ENCODE data around the gene MED15.

MED15 gene

DNA sequence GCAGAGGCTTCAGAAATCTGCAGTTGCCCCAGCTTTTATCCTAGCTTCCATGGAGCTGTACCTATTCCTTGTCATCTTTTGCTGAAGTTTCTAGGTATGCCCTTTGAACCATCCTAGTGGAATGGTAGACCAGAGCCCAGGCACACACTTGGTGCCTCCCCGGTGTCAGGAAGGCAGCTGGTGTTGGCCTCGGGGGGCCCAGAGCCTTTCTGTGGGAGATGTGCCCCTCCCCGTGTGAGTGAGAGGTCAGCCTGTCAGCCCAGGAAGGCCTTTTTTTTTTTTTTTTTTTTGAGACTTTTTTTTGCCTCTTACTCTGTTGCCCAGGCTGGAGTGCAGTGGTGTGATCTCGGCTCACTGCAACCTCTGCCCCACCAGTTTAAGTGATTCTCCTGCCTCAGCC, 58.4 kb downstream of the MED15 start:
- DNase-seq (ENCODE audit: extremely low read depth, insufficient read length), result no peak
- TF ChIP-seq CTCF (IDR thresholded peaks at IDR 0.05; ENCODE audit: insufficient read depth, low read length, poor library complexity, severe bottlenecking), result no peak
- H3K4me3 ChIP-seq (replicated peaks; ENCODE audit: low read depth, low read length), result no peak overlapping the region
- H3K27me3 ChIP-seq (replicated peaks; ENCODE audit: control insufficient read depth, insufficient read depth, low read length), result no peaks in the 10 kb centered on the region
- peaks cover 43% of the 10 kb centered on the region for H3K36me3 ChIP-seq (ENCODE audit: control insufficient read depth, insufficient read depth, low read length)

GRCh38 chr22:20566420-20567260, 59.2 kb downstream of the MED15 start:
- Histone ChIP-seq H3K27me3 (replicated peaks; ENCODE audit: control insufficient read depth, insufficient read depth, low read length) (no peaks in the 10 kb centered on the region), H3K36me3 (ENCODE audit: control insufficient read depth, insufficient read depth, low read length) (peaks cover 50% of the 10 kb centered on the region), H3K4me3 (replicated peaks; ENCODE audit: low read depth, low read length) (no peak overlapping the region)
- no peak for DNase-seq (ENCODE audit: extremely low read depth, insufficient read length)
- TF ChIP-seq CTCF (IDR thresholded peaks at IDR 0.05; ENCODE audit: insufficient read depth, low read length, poor library complexity, severe bottlenecking), result no peak

DNA sequence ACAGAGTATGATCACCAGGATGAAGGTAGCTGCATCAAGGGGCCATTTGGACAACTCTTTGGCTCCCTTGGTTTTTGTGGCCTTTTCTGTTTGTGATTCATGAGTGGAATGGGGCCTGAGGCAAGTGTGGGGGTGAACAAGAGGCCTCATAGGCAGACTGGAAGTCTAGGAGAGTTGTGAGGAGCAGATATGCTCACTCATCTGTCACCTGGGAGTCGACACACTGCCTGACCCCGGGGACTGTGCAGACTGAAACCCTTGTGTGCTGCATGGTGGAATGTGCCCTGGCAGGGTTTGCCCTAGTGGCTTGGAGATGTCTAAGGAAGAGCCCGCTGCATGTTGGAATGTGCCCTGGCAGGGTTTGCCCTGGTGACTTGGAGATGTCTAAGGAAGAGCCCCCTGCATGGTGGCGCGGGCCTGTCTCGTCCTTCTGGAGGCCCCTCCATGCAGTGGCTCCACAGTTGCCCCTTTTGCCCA, 60.0 kb downstream of the MED15 start:
- no peaks in the 10 kb centered on the region for H3K27me3 ChIP-seq (replicated peaks; ENCODE audit: control insufficient read depth, insufficient read depth, low read length)
- peaks cover 52% of the 10 kb centered on the region for H3K36me3 ChIP-seq (ENCODE audit: control insufficient read depth, insufficient read depth, low read length)
- DNase-seq (ENCODE audit: extremely low read depth, insufficient read length), result no peak
- H3K4me3 ChIP-seq (replicated peaks; ENCODE audit: low read depth, low read length), result no peak overlapping the region
- no peak for TF ChIP-seq CTCF (IDR thresholded peaks at IDR 0.05; ENCODE audit: insufficient read depth, low read length, poor library complexity, severe bottlenecking)

DNA sequence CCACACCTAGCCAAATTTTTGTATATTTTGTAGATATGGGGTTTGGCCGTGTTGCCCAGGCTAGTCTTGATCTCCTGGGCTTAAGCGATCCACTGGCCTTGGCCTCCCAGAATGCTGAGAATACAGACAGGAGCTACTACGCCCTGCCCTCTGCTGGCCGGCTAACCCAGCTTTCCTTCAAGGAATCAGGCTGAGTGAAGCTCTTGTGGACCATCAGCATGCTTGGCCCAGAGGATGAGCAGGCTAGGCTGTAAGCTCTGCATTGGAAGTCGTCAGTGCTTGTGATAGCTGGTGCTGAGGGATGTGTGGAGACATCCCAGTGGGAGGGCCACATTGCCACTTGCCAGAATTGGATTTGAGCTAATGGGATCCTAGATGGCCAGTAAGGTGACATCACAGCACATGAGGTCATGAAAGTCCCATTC, 60.6 kb downstream of the MED15 start:
- H3K36me3 ChIP-seq (ENCODE audit: control insufficient read depth, insufficient read depth, low read length), result peaks cover 55% of the 10 kb centered on the region
- TF ChIP-seq CTCF (IDR thresholded peaks at IDR 0.05; ENCODE audit: insufficient read depth, low read length, poor library complexity, severe bottlenecking), result peak; percentile 5

DNA sequence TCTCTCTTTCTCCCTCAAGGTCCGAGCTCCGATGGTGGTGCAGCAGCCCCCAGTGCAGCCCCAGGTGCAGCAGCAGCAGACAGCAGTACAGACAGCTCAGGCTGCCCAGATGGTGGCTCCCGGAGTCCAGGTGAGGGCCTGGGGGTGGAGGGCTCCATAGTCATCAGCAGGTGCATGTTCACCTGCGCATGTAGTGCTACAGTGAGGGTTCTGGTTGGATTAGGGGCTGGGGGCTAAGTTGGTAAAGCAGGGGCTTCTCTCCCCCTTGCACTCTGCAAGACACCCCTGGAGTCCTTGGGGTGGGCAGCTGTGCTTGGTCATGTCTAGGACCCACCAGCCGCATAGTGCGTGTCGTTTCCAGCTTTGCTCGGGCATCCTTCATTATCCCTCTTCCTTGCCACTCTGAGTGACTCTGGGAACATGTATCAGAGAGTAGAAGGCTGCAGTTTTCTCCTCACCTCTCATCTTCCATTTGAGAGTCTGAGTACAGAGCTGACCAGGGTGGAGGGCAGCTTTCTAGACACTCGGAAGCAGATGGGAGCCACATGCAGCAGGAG, 61.2 kb downstream of the MED15 start:
- no peaks in the 10 kb centered on the region for H3K27me3 ChIP-seq (replicated peaks; ENCODE audit: control insufficient read depth, insufficient read depth, low read length)
- H3K36me3 ChIP-seq (ENCODE audit: control insufficient read depth, insufficient read depth, low read length), result peaks cover 55% of the 10 kb centered on the region
- DNase-seq (ENCODE audit: extremely low read depth, insufficient read length), result no peak
- no peak for TF ChIP-seq CTCF (IDR thresholded peaks at IDR 0.05; ENCODE audit: insufficient read depth, low read length, poor library complexity, severe bottlenecking)
- H3K4me3 ChIP-seq (replicated peaks; ENCODE audit: low read depth, low read length), result no peak overlapping the region

More for the DNA sequence above, 60.6 kb downstream of the MED15 start:
- Histone ChIP-seq H3K27me3 (replicated peaks; ENCODE audit: control insufficient read depth, insufficient read depth, low read length) (no peaks in the 10 kb centered on the region), H3K4me3 (replicated peaks; ENCODE audit: low read depth, low read length) (no peak overlapping the region)
- no peak for DNase-seq (ENCODE audit: extremely low read depth, insufficient read length)
